ENCODE measurements around the gene BPIFB3.

DNA sequence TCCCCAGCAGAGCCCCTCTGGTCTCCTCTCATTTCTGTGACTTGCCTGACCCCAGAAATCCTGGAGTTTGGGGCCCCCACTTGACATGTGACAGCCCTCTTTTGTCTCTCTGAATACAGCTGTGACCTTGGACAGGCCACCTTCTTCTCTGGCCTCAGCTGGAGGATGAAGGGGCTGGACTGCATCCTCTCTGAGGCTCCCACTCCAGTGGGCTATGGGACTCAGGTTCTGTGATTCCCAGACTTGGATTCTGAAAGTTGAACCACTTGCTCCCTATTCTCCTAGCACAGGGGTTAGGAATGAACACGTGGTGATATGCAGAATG, 9.1 kb downstream of the BPIFB3 start:
- TF ChIP-seq, protein P1, sequence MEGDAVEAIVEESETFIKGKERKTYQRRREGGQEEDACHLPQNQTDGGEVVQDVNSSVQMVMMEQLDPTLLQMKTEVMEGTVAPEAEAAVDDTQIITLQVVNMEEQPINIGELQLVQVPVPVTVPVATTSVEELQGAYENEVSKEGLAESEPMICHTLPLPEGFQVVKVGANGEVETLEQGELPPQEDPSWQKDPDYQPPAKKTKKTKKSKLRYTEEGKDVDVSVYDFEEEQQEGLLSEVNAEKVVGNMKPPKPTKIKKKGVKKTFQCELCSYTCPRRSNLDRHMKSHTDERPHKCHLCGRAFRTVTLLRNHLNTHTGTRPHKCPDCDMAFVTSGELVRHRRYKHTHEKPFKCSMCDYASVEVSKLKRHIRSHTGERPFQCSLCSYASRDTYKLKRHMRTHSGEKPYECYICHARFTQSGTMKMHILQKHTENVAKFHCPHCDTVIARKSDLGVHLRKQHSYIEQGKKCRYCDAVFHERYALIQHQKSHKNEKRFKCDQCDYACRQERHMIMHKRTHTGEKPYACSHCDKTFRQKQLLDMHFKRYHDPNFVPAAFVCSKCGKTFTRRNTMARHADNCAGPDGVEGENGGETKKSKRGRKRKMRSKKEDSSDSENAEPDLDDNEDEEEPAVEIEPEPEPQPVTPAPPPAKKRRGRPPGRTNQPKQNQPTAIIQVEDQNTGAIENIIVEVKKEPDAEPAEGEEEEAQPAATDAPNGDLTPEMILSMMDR (IDR thresholded peaks at IDR 0.05): no peak
- TF ChIP-seq POLR2A (IDR thresholded peaks at IDR 0.05): no peak
